Spinal cord (tissue), 10 donors: ENCODE data around the gene SDK2. TPM values are rescaled to one million over a fixed set of nuclear protein-coding genes. Genes with fewer than 3 reads are reported as not detected.

Experiments used
- DNase-seq, 6 donors: peaks; one replicate each; pipeline versions ENCODE4 v3.0.0 to v3.0.0-alpha.2; 2013 to 2015; ENCODE audit warnings: low spot score in 6 of 6, low read depth in 4 of 6
- H3K27ac ChIP-seq: one replicate; pipeline ENCODE4 v1.5.1; 2013; ENCODE audit warnings: low read depth, low read length, control low read depth
- H3K27me3 ChIP-seq: one replicate; pipeline ENCODE4 v1.6.1; 2013; ENCODE audit warnings: low read length; ENCODE audit not compliant: control insufficient read depth, insufficient read depth
- H3K36me3 ChIP-seq: one replicate; pipeline ENCODE4 v1.6.1; 2013; ENCODE audit warnings: low read length; ENCODE audit not compliant: control insufficient read depth, insufficient read depth
- H3K4me1 ChIP-seq: one replicate; pipeline ENCODE4 v1.6.1; 2013; ENCODE audit warnings: low read length; ENCODE audit not compliant: control insufficient read depth, insufficient read depth
- H3K4me3 ChIP-seq: one replicate; pipeline ENCODE4 v1.5.1; 2013; ENCODE audit warnings: low read depth, low read length, control low read depth
- H3K9me3 ChIP-seq: one replicate; pipeline ENCODE4 v1.6.1; 2013; ENCODE audit warnings: low read length; ENCODE audit not compliant: control insufficient read depth, insufficient read depth
- WGBS: methylation state at CpG from one replicate; pipeline ENCODE4 v1.1.5; 2013; ENCODE audit warnings: missing lambda C conversion rate; ENCODE audit not compliant: insufficient coverage; 5-methylcytosine and 5-hydroxymethylcytosine counted together
- polyA plus RNA-seq, 2 donors: library from polyadenylated mRNA; unstranded; fragments of 120-200 nt; gene quantifications; one replicate each; pipeline ENCODE4 v1.2.1, GENCODE V29; 2013; ENCODE audit not compliant: insufficient read length in 2 of 2
- total RNA-seq, 2 donors: library from RNA; depleted of rRNA in 1 of 2; stranded (reverse); fragments of 120-200 nt in 1 of 2; fragments of >200 nt in 1 of 2; gene quantifications; one replicate each; pipeline versions ENCODE4 v1.2.3 to v1.2.4, GENCODE V29; 2013 to 2014
- donor health status: healthy.

The SDK2 gene
- total and polyA plus RNA-seq, 4 donors, result 10.9 to 14.4 (median 12.7) TPM

- no peak for DNase-seq
- Histone ChIP-seq H3K27ac (no peak overlapping the region), H3K9me3 (no peaks in the 10 kb centered on the region), H3K36me3 (peaks cover 35% of the 10 kb centered on the region), H3K27me3 (no peaks in the 10 kb centered on the region), H3K4me1 (peaks cover 11% of the 10 kb centered on the region), H3K4me3 (no peak overlapping the region)
- WGBS, result 100% methylated on average over 3 of the region's 7 CpGs
Measured at GRCh38 chr17:73412914-73413313, 231.3 kb downstream of the SDK2 start.

GRCh38 chr17:73411313-73411747, 232.9 kb downstream of the SDK2 start:
- no peak overlapping the region for H3K4me3 ChIP-seq
- no peaks in the 10 kb centered on the region for H3K27me3 ChIP-seq
- WGBS, result 56% methylated on average over 11 of the region's 13 CpGs
- DNase-seq, result no peak
- H3K9me3 ChIP-seq, result no peaks in the 10 kb centered on the region
- no peak overlapping the region for H3K27ac ChIP-seq
- peaks cover 11% of the 10 kb centered on the region for H3K4me1 ChIP-seq
- H3K36me3 ChIP-seq, result peaks cover 32% of the 10 kb centered on the region

GRCh38 chr17:73410586-73411312, 233.5 kb downstream of the SDK2 start:
- Histone ChIP-seq H3K9me3 (no peaks in the 10 kb centered on the region), H3K36me3 (peaks cover 28% of the 10 kb centered on the region), H3K4me3 (no peak overlapping the region), H3K4me1 (peaks cover 11% of the 10 kb centered on the region), H3K27ac (no peak overlapping the region), H3K27me3 (no peaks in the 10 kb centered on the region)
- no peak for DNase-seq
- 24% methylated on average over 8 of the region's 11 CpGs for WGBS

- no peak for DNase-seq
- Histone ChIP-seq H3K9me3 (no peaks in the 10 kb centered on the region), H3K27ac (no peak overlapping the region), H3K4me1 (peaks cover 10% of the 10 kb centered on the region), H3K36me3 (peaks cover 28% of the 10 kb centered on the region), H3K27me3 (no peaks in the 10 kb centered on the region), H3K4me3 (no peak overlapping the region)
- WGBS, result 67% methylated on average over 2 of the region's 4 CpGs
Measured at GRCh38 chr17:73404246-73404645, 240.0 kb downstream of the SDK2 start.

GRCh38 chr17:73402466-73402865, 241.8 kb downstream of the SDK2 start:
- Histone ChIP-seq H3K36me3 (peaks cover 42% of the 10 kb centered on the region), H3K27me3 (no peaks in the 10 kb centered on the region), H3K9me3 (no peaks in the 10 kb centered on the region), H3K27ac (no peak overlapping the region), H3K4me3 (no peak overlapping the region), H3K4me1 (peaks cover 10% of the 10 kb centered on the region)
- 90% methylated on average over 6 of the region's 7 CpGs for WGBS
- no peak for DNase-seq

GRCh38 chr17:73401911-73402310, 242.3 kb downstream of the SDK2 start:
- Histone ChIP-seq H3K36me3 (peaks cover 48% of the 10 kb centered on the region), H3K4me1 (peaks cover 15% of the 10 kb centered on the region), H3K9me3 (no peaks in the 10 kb centered on the region), H3K4me3 (no peak overlapping the region), H3K27ac (no peak overlapping the region), H3K27me3 (no peaks in the 10 kb centered on the region)
- 40% methylated on average over 18 of the region's 18 CpGs for WGBS
- peak in 5 of 6 donors; percentile 45 to 91 (median 48) for DNase-seq

GRCh38 chr17:73400915-73401545, 243.2 kb downstream of the SDK2 start:
- 94% methylated on average over 16 of the region's 18 CpGs for WGBS

DNA sequence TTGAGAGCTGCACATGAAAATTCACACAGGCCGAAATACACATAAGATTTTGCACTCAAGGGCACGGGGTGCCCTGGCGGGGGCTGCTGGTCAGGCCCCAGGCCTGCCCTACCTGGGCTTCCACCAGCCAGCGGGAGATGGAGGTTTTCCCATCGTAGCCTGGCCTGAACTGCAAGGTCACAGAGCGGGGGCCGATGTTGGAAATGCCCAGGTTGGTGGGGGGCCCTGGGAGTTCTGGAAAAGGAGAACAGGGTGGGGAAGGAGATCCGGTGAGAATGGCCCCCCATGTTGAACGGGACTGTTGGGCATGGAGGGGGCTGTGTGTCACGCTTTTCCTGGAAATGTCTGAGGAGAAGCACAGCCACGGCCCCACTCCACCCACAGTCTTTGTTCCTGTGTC, 245.2 kb downstream of the SDK2 start:
- no peaks in the 10 kb centered on the region for H3K9me3 ChIP-seq
- H3K27ac ChIP-seq, result no peak overlapping the region
- H3K36me3 ChIP-seq, result peaks cover 67% of the 10 kb centered on the region
- no peak for DNase-seq
- H3K4me3 ChIP-seq, result no peak overlapping the region
- H3K4me1 ChIP-seq, result peaks cover 39% of the 10 kb centered on the region
- WGBS, result 94% methylated on average over 9 of the region's 11 CpGs
- no peaks in the 10 kb centered on the region for H3K27me3 ChIP-seq

More at GRCh38 chr17:73400915-73401545, 243.2 kb downstream of the SDK2 start:
- Histone ChIP-seq H3K4me1 (peaks cover 23% of the 10 kb centered on the region), H3K27ac (no peak overlapping the region), H3K9me3 (no peaks in the 10 kb centered on the region), H3K4me3 (no peak overlapping the region), H3K27me3 (no peaks in the 10 kb centered on the region), H3K36me3 (peaks cover 56% of the 10 kb centered on the region)
- no peak for DNase-seq

GRCh38 chr17:73397856-73398540, 246.2 kb downstream of the SDK2 start:
- H3K36me3 ChIP-seq, result peaks cover 74% of the 10 kb centered on the region
- no peaks in the 10 kb centered on the region for H3K27me3 ChIP-seq
- no peaks in the 10 kb centered on the region for H3K9me3 ChIP-seq
- H3K27ac ChIP-seq, result no peak overlapping the region
- 95% methylated on average over 10 of the region's 17 CpGs for WGBS
- no peak for DNase-seq
- H3K4me1 ChIP-seq, result peaks cover 43% of the 10 kb centered on the region
- no peak overlapping the region for H3K4me3 ChIP-seq
